ENCODE results near the gene CYTH4.

The CYTH4 gene

DNA sequence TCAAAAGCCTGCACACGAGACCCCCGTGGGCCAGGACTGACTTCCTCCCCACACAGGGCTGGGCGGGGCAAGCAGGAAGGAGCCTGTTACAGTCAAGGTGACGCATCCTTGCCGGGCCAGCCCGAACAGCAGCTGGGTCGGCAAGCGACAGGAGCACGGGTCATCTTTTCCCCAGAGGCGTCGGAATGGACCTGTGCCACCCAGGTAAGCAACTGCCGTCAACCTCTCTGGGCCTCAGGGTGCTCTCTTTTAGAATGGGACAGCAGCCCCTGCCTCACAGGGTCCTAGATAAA, at the start of gene CYTH4:
TSS of gene CYTH4 (plus strand) at position 124 of the 293 bp plus-strand sequence. CDS start at position 186, 62 bp downstream.
- peak; percentile 86 for DNase-seq

- peak; percentile 33 for DNase-seq
Measured at GRCh38 chr22:37233371-37233750, 48.9 kb upstream of the CYTH4 start.

DNA sequence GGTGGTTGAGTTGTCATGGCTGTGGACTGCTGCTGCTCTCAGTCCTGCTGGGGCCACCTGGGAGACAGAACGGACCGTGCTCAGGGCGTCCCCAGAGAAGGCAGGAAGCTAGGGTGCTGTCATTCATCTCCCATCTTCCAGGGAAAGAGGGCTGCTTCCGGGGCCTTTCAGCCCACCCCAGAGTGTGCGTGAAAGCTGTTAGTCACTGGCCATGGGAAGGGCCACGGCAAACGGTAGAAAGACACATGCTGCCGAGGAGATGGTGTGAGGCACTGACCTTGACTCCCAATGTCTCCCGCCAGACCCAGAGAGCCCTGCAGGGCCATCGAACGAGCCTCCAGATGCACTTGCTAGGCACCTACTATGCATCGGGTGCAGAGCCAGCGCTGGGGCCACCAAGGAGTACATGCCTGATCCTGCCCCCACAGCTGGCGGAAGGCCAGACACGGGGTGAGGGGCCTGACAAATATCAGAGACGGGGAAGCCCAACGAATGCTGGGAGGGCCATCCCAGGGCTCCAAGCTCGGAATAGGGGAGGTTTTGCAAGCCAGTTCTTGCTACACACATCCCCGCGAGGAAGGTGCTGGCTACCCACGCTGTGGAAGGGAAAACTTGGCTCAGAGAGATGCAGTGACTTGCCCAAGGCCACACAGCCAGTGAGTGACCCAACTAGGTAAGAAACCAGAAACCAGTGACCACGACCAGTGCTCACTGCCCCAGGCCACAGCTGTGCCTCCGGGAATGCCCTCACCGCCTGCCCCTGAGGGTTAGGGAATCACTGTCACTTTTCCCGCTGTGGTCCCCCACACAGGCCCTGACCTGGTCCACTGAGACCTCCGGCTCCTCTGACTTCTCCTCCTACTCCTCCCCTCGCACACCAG, 48.3 kb upstream of the CYTH4 start:
- DNase-seq = peak; percentile 48

DNA sequence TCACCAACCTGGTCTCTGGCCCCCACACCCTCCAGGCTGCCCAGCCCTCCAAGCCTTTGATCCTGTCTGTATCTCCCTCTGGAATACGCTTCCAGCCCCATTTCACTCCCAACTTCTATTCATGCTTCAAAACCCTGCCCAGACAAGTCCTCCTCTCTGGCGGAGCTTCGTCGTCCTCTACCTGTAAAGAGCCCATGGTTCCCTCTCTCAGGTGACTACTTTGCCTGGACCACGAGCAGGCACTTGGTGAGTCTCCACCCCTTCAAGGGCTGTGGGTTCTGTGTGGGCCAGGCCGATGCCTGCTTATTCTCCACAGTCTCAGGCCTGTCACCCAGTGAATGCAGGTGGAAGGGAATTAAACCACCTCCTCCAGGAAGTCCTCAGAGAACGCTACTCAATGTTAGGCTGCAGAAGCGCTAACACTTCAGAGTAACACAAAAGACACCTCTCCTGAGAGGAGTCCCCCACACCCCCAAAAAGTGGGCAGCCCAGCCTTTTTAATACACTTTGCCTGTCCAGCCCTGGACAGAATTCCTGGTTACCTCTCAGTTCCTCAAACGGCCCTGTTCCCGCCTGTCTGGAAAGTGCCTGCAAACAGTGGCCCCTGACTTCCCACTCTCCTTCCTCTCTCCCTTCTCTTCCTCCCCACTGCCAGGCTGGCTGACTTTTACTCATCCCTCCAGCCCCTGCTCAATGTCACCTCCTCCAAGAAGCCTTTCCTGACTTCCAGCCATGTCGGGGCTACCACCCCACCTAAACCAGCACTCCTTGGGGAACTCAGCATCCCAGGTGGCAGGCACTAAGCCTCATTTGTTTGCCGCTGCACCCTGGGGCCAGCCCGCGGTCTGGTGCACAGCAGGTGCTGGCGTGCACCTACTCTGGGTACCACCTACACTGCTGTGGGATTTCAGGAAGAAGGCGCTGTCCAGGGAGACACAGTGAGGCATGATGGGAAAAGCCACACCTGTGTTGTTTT, 47.3 kb upstream of the CYTH4 start:
- DNase-seq = peak; percentile 36

DNA sequence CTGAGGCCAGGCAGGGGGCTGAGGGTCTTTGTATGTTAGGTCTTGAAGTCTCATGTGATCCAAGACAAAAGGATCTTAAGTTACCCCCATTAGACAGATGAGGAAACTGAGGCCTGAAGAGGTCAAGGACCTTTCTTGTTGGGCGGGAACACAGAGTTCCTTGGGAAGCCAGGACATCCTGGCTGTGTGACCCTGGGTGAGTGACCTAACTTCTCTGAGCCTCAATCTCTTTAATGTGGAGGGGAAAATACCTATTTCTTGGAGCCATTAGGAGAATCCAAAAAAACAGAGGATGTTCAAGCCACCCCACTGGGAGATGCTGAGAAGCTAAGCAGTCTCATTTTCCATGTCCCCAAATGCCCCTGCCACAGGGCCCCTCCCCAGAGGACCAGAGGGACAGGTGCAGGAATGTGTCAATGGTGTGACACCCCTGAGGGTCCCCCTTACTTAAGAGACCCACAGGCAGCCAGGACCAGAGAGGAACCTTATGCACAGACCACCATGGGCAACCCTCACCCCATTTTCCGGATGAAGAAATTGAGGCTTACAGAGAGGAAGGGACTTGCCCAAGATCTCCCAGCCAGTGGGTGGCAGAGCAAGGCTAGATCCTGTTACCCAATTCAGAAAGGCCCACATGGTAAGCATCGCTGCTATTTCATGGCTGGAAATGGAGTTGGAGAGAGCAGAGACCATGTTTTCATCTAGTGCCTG, 46.3 kb upstream of the CYTH4 start:
- peak; percentile 29 for DNase-seq

GRCh38 chr22:37237371-37238268, 44.7 kb upstream of the CYTH4 start:
- peak; percentile 28 for DNase-seq

GRCh38 chr22:37239336-37240239, 42.7 kb upstream of the CYTH4 start:
- peak; percentile 33 for DNase-seq

DNA sequence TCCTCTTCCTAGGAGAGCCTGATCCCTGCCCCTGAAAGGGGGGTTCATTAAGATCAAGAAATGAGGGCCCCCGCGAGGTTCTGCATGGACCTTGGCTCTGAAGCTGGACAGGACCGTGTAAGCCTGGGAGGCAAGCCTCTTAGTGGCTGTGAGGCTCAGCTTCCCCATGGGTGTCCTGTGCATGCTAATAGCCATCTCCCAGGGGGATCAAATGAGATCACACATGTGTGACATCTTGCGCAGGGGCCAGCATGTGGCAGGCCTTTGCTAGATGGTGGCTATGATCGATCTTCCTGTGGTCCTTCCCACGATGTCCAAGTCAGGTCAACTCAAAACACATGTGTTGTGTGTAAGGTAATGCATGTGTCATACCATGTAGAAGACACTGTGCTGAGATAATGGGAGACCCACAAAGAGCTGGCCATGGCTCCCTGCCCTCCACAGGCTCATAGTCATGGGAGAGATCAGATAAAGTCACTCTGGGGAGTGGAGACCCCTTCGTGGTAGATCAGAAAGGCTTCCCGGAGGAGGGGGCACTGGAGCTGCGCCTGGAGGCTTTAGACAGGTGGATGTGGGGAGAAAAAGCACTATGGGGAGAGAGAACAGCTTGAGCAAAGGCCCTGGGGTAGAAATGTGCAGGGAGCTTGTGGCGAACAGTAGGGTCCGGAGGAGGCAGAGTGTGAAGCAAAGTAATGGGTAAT, 41.9 kb upstream of the CYTH4 start:
- DNase-seq = peak; percentile 26

- DNase-seq = peak; percentile 46
Measured at GRCh38 chr22:37240941-37241320, 41.4 kb upstream of the CYTH4 start.

DNA sequence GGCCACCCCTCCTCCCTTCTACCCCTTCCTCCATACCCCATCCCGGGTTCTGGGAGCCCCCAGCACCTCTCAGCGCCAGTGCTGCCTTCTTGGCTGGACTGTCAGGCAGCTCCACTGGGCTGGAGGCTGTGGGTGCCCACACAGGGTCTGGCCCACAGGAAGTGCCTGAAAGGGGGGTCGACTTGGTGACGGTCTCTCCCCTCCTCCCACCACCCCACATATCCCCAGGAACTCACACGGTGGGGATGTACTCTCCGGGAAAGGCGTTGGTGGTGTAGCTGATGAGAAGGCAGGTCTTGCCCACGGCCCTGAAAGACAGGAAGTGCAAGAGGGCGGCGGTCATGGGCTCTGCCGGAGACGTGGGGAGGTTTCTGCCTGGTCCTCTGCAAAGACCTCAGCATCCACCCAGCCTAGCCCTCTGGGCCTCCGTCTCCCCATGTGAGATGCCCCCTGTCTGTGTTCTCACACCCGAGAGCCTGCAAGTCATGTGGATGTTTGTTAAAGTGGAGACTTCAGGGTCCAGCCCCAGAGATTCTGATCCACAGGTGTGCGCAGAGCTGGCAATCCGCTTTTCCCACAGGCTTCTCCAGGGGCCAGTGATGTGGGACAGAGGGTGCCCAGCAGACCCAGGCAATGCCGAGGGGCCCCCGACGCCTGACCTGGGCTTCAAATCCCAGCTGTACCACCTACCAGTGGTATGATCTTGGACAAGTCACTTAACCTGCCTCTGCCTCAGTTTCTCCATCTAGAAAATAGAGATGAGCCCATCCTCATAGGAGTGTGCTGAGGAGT, 40.8 kb upstream of the CYTH4 start:
- peak; percentile 74 for DNase-seq

DNA sequence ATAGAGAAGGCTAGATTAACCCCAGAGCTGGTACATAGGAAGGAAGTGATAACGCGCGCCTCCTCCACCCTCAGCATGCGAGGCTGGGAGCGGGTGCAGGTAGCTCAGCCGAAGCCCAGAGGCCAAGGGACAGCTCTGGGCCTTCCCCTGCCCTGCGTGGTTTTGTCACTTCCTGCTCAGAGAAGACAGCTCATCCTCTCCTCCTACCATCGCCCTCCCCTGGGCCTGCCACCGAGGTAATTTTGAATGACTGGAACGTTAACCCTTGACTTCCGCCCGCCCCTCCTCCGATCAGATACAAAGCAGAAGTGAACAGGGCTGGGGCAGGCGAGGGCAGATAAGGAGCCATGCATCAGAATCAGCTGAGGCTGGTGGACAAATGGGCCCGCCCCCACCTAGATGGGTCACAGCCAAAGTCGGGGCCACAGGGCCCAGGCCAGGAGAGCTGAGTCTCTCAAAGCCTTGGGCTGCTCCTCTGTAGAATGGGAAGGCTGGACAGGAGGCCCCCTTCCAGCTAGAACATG, 39.9 kb upstream of the CYTH4 start:
- DNase-seq = peak; percentile 92

DNA sequence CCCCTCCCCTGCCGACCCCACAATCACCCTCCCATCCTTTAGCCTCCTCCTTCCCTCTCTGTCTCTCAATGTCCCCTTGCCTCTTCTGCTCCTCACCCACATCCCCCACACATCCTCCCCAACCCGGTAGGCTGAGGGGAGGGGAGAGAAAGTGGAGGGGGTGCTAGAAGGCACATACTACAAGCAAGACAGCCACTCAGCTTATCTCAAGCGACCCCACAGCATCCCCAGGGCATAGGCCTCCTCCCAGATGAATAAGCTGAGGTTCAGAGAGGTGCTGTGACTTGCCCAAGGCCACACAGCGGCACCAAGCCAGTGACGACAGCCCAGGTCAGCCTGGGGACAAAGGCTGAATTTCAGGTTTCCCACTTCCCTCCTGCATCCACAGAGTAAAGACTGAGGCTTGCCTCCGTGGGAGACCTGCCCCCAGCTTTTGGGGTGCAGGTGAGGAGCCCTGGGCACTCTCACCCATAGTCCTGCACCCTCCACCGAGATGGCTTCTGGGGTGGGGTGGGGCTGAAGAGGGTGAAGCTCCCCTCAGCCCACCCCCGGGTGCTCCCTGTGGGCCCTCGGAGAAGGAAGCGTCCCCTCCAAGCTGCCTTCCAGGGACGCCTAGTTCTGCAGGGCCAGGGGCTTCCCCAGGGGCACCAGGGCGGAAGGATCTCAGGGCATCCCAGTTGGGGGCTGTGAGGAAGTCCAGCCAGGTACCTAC, 38.8 kb upstream of the CYTH4 start:
- peak; percentile 54 for DNase-seq

GRCh38 chr22:37244114-37244921, 38.0 kb upstream of the CYTH4 start, which contains the start of gene RAC2:
Gene RAC2, minus strand, starts transcription at chr22:37244269. Its CDS starts 121 bp downstream, at chr22:37244148.
- peak; percentile 96 for DNase-seq

GRCh38 chr22:37244922-37245722, 37.2 kb upstream of the CYTH4 start:
- peak; percentile 32 for DNase-seq

DNA sequence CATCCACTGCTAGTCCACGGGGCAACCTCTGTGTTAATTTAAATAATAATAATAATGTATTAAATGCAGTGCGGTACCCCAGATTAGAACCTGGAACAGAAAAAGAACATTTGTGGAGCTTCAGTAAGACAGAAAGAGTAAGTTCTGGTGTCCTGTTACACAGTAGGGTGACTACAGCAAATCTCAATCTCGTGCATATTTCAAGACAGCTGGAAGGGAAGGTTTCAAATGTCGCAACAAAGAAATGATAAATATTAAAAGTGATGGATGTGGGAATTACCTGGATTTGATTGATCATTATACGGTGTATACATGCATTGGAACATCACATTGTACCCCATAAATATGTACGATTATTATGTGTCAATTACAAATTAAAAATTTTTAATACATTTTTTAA, 36.6 kb upstream of the CYTH4 start:
- no peak for DNase-seq

DNA sequence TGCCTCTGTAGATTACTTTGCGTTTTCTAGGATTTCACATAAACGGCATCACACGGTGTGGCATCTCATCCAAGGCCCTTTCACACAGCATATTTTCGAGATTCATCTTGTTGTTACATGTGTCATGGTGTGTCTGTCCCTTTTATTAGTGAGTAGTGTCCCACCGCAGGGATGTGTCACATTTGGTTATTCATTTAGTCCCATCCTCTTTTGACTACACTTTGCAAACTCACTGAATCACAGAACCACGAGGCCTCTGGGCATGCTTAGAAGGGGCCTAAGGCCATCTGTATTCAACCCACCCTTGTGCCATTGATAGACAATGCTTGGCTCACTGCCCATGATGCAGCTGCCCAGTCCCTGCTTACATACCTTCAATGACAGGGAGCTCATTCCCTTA, 34.1 kb upstream of the CYTH4 start:
- DNase-seq = peak; percentile 38

DNA sequence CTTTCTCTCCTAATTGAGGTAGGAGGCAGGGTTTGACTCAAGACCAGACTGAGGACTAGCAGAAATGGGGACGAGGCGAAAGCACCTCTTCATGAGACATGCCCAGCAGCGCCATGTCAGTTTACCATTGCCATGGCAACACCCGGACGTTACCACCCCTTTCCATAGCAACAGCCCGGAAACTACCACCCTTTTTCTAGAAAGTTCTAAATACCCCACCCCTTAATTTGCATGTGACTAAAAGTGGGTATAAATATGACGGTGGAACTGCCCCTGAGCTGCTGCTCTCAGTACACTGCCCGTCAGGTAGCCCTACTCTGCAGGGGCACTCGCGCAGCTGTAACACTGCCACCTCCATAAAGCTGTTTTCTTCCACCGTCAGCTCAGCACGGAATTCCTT, 32.3 kb upstream of the CYTH4 start:
- DNase-seq = peak; percentile 22
